GM10248 (cell line): Measurements from ENCODE around the gene TBL1XR1.

ENCODE experiments used
- CTCF ChIA-PET: fragments of 300-600 bp; sonication (Branson Sonifier 250); formaldehyde crosslinking; extraction: SDS; loops from one replicate; lab custom pipeline; 2021; ENCODE audit warnings: antibody characterized with exemption; lab: Yijun Ruan, JAX
- POLR2A ChIA-PET: fragments of 350-650 bp; sonication (Branson Sonifier 250); formaldehyde crosslinking; extraction: SDS; loops from one replicate; lab custom pipeline; 2020; ENCODE audit warnings: antibody characterized with exemption; lab: Yijun Ruan, JAX
- DNase-seq: peaks from one replicate; pipeline ENCODE4 v3.0.0; 2012; ENCODE audit errors: extremely low spot score
- TF ChIP-seq, protein P1 (sequence below): IDR thresholded peaks from 2 replicates; pipeline ENCODE4 v1.5.1; 2012; ENCODE audit warnings: mild to moderate bottlenecking, low read depth; ENCODE audit errors: extremely low read depth, missing control alignments, control extremely low read depth

The TBL1XR1 gene

DNA sequence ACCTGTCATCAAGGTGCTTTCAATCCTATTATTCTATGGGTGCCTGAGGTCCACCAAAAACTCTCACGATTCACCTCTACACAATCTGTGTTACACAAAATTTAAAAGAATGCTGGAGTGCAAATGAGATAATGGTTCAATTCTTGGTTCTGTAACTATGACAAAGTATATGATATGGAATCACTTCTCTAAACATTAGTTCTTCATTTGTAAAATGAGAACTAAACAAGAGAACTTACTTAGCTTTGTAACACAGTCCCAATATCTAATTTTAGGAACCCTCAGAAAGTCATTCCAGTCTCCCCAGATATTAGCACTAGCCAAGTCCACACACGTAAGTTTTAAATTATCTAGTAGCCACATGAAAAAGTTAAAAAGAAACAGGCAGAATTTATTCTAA lies 111.5 kb downstream of the TBL1XR1 start:
- no peak for DNase-seq
- ChIA-PET POLR2A (no interaction called here), CTCF (interaction anchor here (1.1 to 1.2 kb wide), 3 partner anchors 10 to 24 kb away, joined by 3 read pairs; no protein-coding TSS in a partner anchor)
- TF ChIP-seq, protein P1, sequence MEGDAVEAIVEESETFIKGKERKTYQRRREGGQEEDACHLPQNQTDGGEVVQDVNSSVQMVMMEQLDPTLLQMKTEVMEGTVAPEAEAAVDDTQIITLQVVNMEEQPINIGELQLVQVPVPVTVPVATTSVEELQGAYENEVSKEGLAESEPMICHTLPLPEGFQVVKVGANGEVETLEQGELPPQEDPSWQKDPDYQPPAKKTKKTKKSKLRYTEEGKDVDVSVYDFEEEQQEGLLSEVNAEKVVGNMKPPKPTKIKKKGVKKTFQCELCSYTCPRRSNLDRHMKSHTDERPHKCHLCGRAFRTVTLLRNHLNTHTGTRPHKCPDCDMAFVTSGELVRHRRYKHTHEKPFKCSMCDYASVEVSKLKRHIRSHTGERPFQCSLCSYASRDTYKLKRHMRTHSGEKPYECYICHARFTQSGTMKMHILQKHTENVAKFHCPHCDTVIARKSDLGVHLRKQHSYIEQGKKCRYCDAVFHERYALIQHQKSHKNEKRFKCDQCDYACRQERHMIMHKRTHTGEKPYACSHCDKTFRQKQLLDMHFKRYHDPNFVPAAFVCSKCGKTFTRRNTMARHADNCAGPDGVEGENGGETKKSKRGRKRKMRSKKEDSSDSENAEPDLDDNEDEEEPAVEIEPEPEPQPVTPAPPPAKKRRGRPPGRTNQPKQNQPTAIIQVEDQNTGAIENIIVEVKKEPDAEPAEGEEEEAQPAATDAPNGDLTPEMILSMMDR, result no peak

DNA sequence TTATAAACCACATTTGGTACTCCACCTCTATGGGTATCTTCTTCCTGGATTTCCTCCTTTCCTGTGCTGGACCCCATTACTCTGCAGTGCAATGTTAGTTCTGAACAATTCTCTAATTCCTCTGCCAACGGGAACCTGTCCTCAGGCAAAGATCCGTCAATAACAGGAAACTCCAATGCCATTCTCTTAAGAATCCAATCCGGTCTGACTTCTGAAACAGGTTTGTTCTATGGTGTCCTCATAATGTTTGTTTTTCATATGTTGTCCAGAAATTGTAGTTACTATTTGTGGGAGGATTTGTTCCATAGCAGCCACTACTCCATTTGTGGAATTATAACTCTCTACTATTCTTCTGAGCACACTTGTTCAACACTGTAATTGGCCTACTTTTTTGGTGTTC lies 112.7 kb downstream of the TBL1XR1 start:
- ChIA-PET CTCF (interaction anchor here (0.8 to 1.2 kb wide), 2 partner anchors 9 to 20 kb away, joined by 3 read pairs; no protein-coding TSS in a partner anchor), POLR2A (no interaction called here)
- no peak for DNase-seq
- TF ChIP-seq, protein P1, result no peak

DNA sequence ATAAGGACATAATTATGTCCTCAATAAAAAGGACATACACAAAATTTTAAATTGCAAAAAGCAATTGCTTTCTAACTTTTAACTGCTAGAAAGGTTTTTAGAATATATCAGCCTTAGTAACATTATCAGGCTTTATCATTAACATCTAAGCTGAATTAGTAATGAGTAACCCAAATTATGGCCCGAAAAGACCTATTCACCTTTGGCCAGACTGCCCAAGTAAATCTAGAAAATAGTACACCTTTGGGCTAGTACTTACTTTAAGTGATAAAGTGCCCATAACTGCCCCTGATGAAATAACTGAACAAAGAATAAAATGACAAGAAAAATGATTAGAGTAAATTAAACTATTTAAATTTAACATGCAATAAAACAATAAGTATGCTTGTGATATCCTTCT lies 117.2 kb downstream of the TBL1XR1 start:
- TF ChIP-seq, protein P1, result no peak
- ChIA-PET POLR2A (no interaction called here), CTCF (no interaction called here)
- no peak for DNase-seq

DNA sequence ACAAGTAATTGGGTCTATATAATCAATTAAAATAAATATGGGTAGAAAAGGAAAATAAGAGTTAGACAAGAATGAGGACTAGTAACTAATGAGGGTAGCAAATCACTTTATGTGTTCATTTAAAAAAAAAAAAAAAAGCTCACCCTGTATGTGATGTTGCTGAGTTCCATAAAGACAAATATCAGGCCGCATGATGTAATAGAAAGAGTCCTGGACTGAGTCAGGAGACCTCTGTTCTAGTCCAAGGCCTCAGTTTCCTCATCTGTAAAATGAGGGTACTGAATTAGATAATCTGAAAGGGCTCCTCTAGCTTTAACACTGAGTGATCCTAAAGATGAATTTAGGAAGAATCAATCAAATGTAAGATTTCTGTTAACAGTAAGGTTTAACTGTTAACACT lies 117.6 kb downstream of the TBL1XR1 start:
- TF ChIP-seq, protein P1, result no peak
- POLR2A ChIA-PET, result no interaction called here
- CTCF ChIA-PET, result no interaction called here

DNA sequence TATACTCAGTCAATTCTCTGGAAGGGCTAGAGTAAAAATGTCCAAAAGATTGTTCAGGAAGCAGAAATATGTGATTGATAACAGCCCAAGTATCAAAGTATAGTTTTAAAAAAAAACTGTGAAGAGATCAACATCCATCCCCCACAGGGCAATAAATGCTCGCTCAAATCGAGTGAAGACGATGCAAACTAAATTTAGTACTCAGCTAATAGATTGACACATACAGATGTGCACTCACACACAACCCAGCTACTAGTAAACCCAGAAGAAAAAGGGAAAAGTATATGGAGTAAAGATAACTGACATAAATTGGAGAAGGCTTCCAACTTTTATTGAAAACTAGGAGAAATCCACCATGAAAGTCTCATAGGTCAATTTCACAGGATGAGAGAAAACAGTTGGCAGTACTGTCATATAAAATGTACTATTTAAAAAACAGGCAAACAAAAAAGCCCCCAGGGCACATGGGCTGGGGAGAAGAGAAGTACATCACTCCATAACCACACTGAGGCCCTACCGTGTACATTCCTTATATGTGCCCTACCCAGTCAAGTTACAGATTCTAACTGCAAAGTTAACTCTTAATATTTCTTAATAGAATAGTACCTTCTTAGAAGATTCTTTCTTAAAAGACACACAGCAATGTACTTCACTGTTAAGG lies 125.7 kb downstream of the TBL1XR1 start:
- ChIA-PET POLR2A (no interaction called here), CTCF (interaction anchor here (0.8 to 1.0 kb wide), 2 partner anchors 11 to 13 kb away, joined by 3 to 5 read pairs; no protein-coding TSS in a partner anchor)
- TF ChIP-seq, protein P1, result no peak
- no peak for DNase-seq

More for the DNA sequence above, 117.6 kb downstream of the TBL1XR1 start:
- DNase-seq, result no peak

DNA sequence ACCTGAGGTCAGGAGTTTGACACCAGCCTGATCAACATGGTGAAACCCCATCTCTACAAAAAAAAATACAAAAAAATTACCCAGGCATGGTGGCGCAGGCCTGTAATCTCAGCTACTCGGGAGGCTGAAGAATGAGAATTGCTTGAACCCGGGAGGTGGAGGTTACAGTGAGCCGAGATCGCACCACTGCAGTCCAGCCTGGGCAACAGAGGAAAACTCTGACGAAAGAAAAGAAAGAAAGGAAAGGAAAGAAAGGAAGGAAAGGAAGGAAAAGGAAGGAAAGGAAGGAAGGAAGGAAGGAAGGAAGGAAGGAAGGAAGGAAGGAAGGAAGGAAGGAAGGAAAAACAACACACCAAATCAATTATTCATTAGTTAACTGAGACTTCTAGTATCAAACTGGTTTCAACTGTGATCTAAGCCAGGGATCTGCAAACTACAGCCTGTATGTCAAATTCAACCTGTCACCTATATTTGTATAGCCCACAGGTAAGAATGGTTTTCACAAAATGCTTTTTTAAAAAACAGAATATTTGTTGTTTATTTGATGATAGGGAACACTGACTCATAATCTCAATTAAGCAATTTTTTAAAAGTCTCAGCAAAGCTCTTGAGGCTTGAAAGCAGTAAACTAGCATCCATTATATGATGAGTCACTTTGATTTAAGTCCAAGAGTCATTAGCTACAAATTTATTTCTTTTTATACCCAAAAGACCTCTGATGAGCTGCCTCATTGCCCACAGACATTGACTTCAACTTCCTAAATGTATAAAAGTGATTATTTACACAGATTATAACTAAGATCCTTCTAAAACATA lies 127.6 kb downstream of the TBL1XR1 start:
- CTCF ChIA-PET, result interaction anchor here (1.3 to 2.2 kb wide), 4 partner anchors 9 to 36 kb away, joined by 3 to 5 read pairs (median 5); no protein-coding TSS in a partner anchor
- TF ChIP-seq, protein P1, result no peak
- DNase-seq, result no peak
- POLR2A ChIA-PET, result interaction anchor here (0.6 kb wide), 1 partner anchor 1294 kb away, joined by 8 read pairs; no protein-coding TSS in a partner anchor
